NB4 (cell line): Measurements from ENCODE around the gene CTCF.

Experiments
- DNase-seq: peaks from one replicate; pipeline ENCODE4 v3.0.0; 2010; ENCODE audit warnings: low read depth
- H3K4me3 ChIP-seq: one replicate; pipeline ENCODE4 v1.5.1; 2011; ENCODE audit warnings: mild to moderate bottlenecking, low read depth, low read length, moderate library complexity
- MYC ChIP-seq: IDR thresholded peaks from 2 replicates; pipeline ENCODE4 v1.6.1; 2011; ENCODE audit warnings: low read depth, low read length
- POLR2A ChIP-seq: IDR thresholded peaks from 2 replicates; pipeline ENCODE4 v1.6.1; 2011; ENCODE audit warnings: mild to moderate bottlenecking; ENCODE audit not compliant: insufficient read length; ENCODE audit errors: extremely low read depth
- TF ChIP-seq, protein P1 (sequence below): IDR thresholded peaks from one replicate; pipeline ENCODE4 v1.5.1; 2012; ENCODE audit warnings: low read depth, low read length
- TF ChIP-seq, protein P2 (sequence below): IDR thresholded peaks from 2 replicates; pipeline ENCODE4 v1.6.1; 2011; ENCODE audit warnings: low read depth, low read length

CTCF gene

GRCh38 chr16:67544844-67545664 is 17.3 kb upstream of the CTCF start:
- no peak for DNase-seq
- TF ChIP-seq, protein P1, sequence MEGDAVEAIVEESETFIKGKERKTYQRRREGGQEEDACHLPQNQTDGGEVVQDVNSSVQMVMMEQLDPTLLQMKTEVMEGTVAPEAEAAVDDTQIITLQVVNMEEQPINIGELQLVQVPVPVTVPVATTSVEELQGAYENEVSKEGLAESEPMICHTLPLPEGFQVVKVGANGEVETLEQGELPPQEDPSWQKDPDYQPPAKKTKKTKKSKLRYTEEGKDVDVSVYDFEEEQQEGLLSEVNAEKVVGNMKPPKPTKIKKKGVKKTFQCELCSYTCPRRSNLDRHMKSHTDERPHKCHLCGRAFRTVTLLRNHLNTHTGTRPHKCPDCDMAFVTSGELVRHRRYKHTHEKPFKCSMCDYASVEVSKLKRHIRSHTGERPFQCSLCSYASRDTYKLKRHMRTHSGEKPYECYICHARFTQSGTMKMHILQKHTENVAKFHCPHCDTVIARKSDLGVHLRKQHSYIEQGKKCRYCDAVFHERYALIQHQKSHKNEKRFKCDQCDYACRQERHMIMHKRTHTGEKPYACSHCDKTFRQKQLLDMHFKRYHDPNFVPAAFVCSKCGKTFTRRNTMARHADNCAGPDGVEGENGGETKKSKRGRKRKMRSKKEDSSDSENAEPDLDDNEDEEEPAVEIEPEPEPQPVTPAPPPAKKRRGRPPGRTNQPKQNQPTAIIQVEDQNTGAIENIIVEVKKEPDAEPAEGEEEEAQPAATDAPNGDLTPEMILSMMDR, result no peak
- H3K4me3 ChIP-seq, result no peak overlapping the region

DNA sequence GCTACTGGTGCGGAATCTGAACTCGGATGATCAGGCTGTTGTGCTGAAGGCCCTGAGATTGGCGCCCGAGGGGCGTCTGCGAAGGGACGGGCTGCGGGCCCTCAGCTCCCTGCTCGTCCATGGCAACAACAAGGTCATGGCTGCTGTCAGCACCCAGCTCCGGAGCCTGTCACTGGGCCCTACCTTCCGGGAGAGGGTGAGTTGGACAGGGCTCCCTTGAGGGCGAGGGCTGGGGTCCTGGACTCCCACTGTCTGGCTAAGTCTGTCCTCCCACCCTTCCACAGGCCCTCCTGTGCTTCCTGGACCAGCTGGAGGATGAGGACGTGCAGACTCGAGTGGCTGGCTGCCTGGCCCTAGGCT is 16.7 kb upstream of the CTCF start:
- H3K4me3 ChIP-seq, result no peak overlapping the region
- TF ChIP-seq, protein P1, result no peak
- TF ChIP-seq POLR2A (no peak), MYC (no peak)
- no peak for DNase-seq

GRCh38 chr16:67546091-67546501 is 16.2 kb upstream of the CTCF start:
- TF ChIP-seq POLR2A (no peak), MYC (no peak)
- TF ChIP-seq, protein P2, sequence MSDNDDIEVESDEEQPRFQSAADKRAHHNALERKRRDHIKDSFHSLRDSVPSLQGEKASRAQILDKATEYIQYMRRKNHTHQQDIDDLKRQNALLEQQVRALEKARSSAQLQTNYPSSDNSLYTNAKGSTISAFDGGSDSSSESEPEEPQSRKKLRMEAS, result no peak
- TF ChIP-seq, protein P1, result no peak
- no peak overlapping the region for H3K4me3 ChIP-seq
- no peak for DNase-seq

DNA sequence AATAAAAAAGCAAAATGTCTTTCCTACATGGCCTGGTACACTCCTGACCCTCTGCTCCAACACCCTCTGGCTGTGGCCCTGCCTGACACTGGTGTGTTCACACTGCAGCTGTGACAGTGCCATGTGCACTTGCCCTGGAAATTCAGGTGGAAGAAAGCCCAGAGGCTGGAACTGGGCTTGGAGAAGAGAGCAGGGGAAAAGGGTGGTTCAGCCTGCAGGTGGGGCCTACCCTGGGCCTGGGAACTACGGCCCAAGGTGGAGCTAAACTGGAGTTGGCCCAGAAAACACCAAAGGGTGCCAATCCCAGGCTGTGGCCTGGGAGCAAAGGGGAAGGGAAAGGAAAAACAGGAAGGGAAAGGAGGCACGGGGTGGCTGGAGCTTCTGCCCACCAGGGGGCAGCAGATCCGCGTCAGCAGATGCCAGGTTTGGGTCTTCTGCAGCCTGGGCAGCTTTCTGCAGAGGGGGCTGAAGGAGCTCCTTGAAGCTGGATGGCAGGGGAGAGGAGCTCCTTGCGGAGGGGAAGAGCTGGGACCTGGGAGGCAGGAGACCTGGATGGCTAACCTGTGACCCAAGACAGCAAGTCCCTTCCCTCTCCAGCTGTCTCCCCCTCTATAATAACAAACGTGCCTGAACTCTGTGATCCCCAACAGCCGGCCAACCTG is 15.4 kb upstream of the CTCF start:
- TF ChIP-seq, protein P2, result peak; percentile 65
- TF ChIP-seq, protein P1, result peak; percentile 94
- no peak for TF ChIP-seq POLR2A
- peak; percentile 65 for TF ChIP-seq MYC
- DNase-seq, result peak; percentile 82
- H3K4me3 ChIP-seq, result no peak overlapping the region

DNA sequence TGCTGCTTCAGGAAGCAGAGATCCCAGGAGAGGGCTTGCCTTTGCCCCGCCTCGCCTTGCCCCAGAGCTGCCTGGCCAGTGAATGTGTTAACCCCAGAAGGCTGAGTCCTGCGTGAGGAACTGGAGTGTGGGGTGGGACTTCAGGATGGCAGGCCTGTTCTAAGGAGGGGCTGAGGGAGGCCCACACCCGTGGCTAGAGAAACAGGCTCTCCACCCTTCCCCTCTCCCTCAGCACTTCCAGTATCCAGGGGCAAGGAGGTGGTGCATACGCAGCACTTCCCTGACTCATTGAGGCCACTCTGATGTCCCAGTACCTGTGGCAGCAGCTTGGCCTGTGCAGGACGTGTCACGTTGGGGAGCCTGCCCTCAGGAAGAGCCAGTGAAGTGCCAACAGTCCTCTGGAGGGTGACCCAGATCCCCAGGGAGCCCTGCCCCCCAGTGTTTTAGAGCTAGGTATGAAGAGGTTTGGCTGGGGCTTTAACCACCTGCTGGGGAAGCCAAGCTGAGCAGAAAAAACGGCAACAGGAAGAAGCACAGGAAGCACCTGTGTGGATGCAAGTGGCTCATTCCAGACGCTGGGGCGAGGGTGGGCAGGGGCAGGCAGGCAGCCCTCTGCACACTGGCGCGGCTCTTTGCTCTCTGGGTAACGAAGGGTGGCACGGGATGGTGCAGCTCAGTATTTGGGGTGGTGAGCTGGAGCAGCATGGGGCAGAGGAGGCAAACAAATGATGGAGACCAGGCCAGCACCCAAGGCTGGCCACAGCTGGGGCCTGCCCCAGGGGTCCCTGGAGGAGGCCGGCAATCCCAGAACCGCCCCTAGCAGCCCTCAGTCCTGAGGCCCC is 14.7 kb upstream of the CTCF start:
- no peak overlapping the region for H3K4me3 ChIP-seq
- TF ChIP-seq, protein P2, result no peak
- TF ChIP-seq, protein P1, result no peak
- TF ChIP-seq POLR2A (no peak), MYC (no peak)
- no peak for DNase-seq
